ENCODE data around the gene STN1. TPM values are rescaled to one million over a fixed set of nuclear protein-coding genes. Genes with fewer than 3 reads are reported as not detected.
"Not testable (repeated sequence)": the region's sequence is repeated elsewhere in the genome, so short reads cannot be mapped to it uniquely, and the experiment has no call there.

Gene STN1
- total RNA-seq, 1 donor from 2014 or later = 24.5 TPM

DNA sequence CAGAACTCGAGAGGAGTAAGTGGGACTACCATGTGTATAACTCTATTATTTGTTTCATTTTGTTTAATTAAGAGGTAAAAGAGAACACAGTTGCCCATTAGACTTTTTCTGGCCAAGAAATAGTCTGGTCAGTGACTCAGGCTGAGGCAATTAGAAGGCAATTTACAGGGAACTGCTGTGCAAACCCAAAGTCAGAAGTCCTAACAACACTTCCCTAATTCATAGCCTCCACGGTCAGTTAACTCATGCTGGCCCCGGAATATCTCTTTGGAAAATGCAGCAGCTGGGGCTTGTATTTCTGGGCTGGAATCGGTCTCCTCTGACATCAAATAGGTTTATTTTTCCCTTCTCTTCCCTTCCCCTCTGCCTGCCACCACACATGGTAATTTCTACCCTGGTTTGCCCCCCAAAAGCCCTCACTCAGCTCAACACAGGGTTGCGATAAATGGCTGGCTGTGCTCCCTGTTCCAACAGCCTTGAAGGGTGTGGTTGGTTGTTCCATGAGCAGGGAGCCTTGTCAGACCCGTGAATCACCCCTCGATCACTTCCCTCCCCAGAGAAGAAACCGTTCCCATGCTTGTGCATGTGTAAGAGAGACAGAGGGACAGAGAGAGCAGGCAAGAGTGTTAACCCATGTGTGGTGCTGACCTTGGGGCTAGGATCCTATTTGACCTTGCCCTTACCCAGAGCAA lies 68.0 kb downstream of the STN1 start:
- DNase-seq (ENCODE audit: low spot score in 2 of 2) = peak in 1 of 2 donors; percentile 88
- Histone ChIP-seq H3K9me3 (no peaks in the 10 kb centered on the region), H3K27me3 (no peaks in the 10 kb centered on the region), H3K4me1 (peaks cover 11 to 49% of the 10 kb centered on the region in 2 donors), H3K4me3 (peak overlapping the region in 1 of 2 donors; percentile 45), H3K27ac (peak overlapping the region; percentile 80 to 83), H3K36me3 (no peaks in the 10 kb centered on the region)
- TF ChIP-seq, protein P1, sequence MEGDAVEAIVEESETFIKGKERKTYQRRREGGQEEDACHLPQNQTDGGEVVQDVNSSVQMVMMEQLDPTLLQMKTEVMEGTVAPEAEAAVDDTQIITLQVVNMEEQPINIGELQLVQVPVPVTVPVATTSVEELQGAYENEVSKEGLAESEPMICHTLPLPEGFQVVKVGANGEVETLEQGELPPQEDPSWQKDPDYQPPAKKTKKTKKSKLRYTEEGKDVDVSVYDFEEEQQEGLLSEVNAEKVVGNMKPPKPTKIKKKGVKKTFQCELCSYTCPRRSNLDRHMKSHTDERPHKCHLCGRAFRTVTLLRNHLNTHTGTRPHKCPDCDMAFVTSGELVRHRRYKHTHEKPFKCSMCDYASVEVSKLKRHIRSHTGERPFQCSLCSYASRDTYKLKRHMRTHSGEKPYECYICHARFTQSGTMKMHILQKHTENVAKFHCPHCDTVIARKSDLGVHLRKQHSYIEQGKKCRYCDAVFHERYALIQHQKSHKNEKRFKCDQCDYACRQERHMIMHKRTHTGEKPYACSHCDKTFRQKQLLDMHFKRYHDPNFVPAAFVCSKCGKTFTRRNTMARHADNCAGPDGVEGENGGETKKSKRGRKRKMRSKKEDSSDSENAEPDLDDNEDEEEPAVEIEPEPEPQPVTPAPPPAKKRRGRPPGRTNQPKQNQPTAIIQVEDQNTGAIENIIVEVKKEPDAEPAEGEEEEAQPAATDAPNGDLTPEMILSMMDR (IDR thresholded peaks at IDR 0.05) = no peak
- intact Hi-C loops (cut with DNase I) = no loop called here

DNA sequence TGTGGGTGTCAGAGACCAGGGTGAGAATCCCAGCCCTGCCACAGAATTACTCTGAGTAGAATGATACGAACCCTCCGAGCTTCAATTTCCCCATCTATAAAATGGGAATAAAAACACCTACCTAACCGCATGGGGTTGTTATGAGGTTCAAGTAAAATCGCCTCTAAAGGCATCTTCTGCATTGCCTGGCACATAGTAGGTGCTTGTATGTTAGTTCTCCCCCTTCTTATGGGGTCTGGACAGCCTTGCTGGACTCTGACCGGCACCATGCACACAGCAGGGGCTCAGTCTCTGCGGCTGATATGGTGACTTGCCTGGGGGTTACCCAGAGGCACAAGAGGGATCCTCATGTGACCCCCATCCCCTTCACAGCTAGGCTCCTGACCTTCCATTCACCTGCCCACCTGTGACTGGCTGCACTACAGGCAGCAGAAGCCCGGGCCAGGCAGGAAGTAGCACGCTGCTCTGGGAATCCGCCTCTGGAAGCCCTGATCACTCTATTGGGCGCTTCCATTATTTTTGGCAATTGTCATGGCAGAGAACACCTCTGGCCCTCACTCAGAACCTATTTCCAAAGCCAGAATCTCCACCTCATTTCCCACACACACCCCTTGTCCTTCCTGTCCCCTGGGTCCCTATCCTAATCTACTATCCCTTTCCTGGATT lies 68.6 kb downstream of the STN1 start:
- H3K27me3 ChIP-seq = no peaks in the 10 kb centered on the region
- intact Hi-C loops (cut with DNase I) = no loop called here
- no peak for DNase-seq (ENCODE audit: low spot score in 2 of 2)
- H3K4me3 ChIP-seq = peak overlapping the region in 1 of 2 donors; percentile 45
- H3K4me1 ChIP-seq = peaks cover 11 to 50% of the 10 kb centered on the region in 2 donors
- H3K36me3 ChIP-seq = no peaks in the 10 kb centered on the region
- H3K9me3 ChIP-seq = no peaks in the 10 kb centered on the region
- TF ChIP-seq, protein P1 (IDR thresholded peaks at IDR 0.05) = no peak
- H3K27ac ChIP-seq = peak overlapping the region; percentile 80 to 83

DNA sequence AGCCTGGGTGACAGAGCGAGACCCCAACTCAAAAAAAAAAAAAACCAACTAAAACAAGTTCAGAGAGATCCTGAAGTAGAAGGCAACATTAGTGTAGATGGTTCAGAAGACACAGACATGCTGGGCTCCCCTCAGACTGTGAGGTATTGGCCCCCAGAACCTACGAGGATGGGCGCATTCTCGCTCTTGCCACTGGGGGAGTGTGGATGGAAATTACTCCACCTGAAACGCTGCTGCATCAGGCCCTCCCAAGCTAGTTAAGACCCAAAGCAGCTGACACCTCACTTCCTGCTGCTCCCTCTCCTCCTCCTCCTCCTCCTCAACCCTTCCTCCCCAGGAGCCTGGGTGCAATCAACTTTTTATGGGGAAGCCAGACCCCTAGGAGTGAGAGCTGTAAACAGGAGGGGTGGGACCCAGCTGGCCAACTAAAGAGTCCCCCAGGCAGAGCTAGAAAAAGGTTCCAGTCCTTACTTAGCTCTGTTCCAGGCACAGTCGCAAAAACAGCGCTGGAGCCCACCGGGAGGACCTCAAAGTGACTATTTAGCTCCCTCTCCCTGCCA lies 70.0 kb downstream of the STN1 start:
- peaks cover 22 to 50% of the 10 kb centered on the region in 2 donors for H3K4me1 ChIP-seq

DNA sequence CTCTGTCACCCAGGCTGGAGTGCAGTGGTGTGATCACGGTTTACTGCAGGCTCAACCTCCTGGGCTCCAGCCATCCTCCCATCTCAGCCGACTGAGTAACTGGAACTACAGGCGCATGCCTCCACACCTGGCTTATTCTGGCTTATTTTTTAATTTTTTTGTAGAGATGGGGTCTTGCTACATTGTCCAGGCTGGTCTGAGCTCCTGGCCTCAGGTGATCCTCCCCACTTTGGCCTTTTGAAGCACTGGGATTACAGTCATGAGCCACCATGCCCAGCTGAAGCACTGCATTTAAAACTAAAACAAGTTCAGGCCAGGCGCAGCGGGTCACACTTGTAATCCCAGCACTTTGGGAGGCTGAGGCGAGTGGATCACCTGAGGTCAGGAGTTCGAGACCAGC lies 70.6 kb downstream of the STN1 start:
- TF ChIP-seq, protein P1 (IDR thresholded peaks at IDR 0.05) = no peak

More for the DNA sequence above, 70.0 kb downstream of the STN1 start:
- TF ChIP-seq, protein P1 (IDR thresholded peaks at IDR 0.05) = peak in 1 of 3 experiments; percentile 7
- intact Hi-C loops (cut with DNase I) = no loop called here
- Histone ChIP-seq H3K9me3 (no peaks in the 10 kb centered on the region), H3K27me3 (no peaks in the 10 kb centered on the region), H3K36me3 (no peaks in the 10 kb centered on the region), H3K4me3 (no peak overlapping the region), H3K27ac (no peak overlapping the region)
- no peak for DNase-seq (ENCODE audit: low spot score in 2 of 2)

DNA sequence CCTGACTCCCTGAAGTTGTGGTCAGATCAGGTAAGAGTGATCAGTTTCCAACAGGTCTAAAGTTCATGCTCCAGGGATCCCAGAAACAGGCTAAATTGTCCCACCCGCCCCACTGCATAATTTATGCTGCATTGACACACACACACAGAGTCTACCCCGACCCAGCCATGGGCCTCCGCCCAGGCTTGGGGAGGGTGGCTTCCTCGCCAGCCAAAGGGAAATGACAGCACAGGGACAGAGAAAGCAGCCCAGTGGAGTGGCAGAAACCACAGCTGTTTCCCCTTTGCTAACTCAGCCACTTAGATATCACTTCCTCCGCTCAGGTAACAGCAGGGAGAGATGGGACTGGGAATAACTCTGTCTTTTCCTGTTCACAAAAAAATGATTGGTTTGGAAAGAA lies 72.0 kb downstream of the STN1 start:
- no peaks in the 10 kb centered on the region for H3K9me3 ChIP-seq
- H3K27ac ChIP-seq = peak overlapping the region in 1 of 2 donors; percentile 18
- intact Hi-C loops (cut with DNase I) = no loop called here
- no peak for DNase-seq (ENCODE audit: low spot score in 2 of 2)
- no peak overlapping the region for H3K4me3 ChIP-seq
- TF ChIP-seq, protein P1 (IDR thresholded peaks at IDR 0.05) = no peak
- peaks cover 23 to 35% of the 10 kb centered on the region in 2 donors for H3K4me1 ChIP-seq
- H3K36me3 ChIP-seq = no peaks in the 10 kb centered on the region
- no peaks in the 10 kb centered on the region for H3K27me3 ChIP-seq

More for the DNA sequence above, 70.6 kb downstream of the STN1 start:
- intact Hi-C loops (cut with DNase I) = no loop called here
- no peak overlapping the region for H3K27ac ChIP-seq
- no peaks in the 10 kb centered on the region for H3K27me3 ChIP-seq
- no peak for DNase-seq (ENCODE audit: low spot score in 2 of 2)
- H3K4me3 ChIP-seq = no peak overlapping the region
- no peaks in the 10 kb centered on the region for H3K36me3 ChIP-seq
- no peaks in the 10 kb centered on the region for H3K9me3 ChIP-seq
- peaks cover 23 to 45% of the 10 kb centered on the region in 2 donors for H3K4me1 ChIP-seq

DNA sequence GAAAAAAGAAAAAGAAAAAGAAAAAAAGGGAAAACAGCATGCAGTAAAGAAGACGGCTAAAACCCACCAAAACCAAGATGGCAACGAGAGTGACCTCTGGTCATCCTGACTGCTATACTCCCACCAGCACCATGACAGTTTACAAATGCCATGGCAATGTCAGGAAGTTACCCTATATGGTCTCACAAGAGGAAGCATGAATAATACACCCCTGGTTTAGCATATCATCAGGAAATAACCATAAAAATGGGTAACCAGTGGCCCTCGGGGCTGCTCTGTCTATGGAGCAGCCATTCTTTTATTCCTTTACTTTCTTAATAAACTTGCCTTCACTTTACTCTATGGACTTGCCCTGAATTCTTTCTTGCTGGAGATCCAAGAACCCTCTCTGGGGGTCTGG lies 72.6 kb downstream of the STN1 start:
- H3K36me3 ChIP-seq; H3K9me3 ChIP-seq; H3K27me3 ChIP-seq; H3K27ac ChIP-seq; H3K4me3 ChIP-seq; DNase-seq (ENCODE audit: low spot score in 2 of 2); intact Hi-C loops (cut with DNase I): not testable (repeated sequence)
- peaks cover 17 to 32% of the 10 kb centered on the region in 2 donors for H3K4me1 ChIP-seq

All from ascending aorta (tissue), 2 donors.